H1 (cell line): ENCODE data around the gene SLC25A39.

Experiments
- CEBPB ChIP-seq: IDR thresholded peaks from 2 replicates; pipeline ENCODE4 v1.6.1; 2012; ENCODE audit warnings: low read depth, low read length
- CHD7 ChIP-seq: fragments of 300-600 bp; sonication (generic); IDR thresholded peaks from 2 replicates; pipeline ENCODE4 v1.7.1; 2012; ENCODE audit warnings: low read length, moderate library complexity, mild to moderate bottlenecking, inconsistent platforms; ENCODE audit not compliant: insufficient replicate concordance
- CTCF ChIP-seq, 3 experiments: IDR thresholded peaks; 1 replicate in 2 of 3; 2 replicates in 1 of 3; pipeline versions ENCODE4 v1.5.1 to v1.6.1; 2011; ENCODE audit warnings: low read length in 3 of 3, mild to moderate bottlenecking in 3 of 3, inconsistent platforms in 2 of 3, low read depth in 1 of 3, moderate library complexity in 1 of 3; ENCODE audit not compliant: insufficient read depth in 1 of 3; ENCODE audit errors: control extremely low read depth in 1 of 3
- POLR2AphosphoS5 ChIP-seq: IDR thresholded peaks from 2 replicates; pipeline ENCODE4 v1.6.1; 2011; ENCODE audit warnings: low read depth, low read length
- YY1 ChIP-seq: IDR thresholded peaks from 2 replicates; pipeline ENCODE4 v1.6.1; 2011; ENCODE audit warnings: low read depth, mild to moderate bottlenecking, low read length

- no peak for TF ChIP-seq CHD7
- no peak for TF ChIP-seq CEBPB
- TF ChIP-seq CTCF (IDR thresholded peaks at IDR 0.05; ENCODE audit: control extremely low read depth in 1 of 3, insufficient read depth in 1 of 3, low read depth in 1 of 3, low read length in 3 of 3) = no peak
- no peak for TF ChIP-seq YY1
- no peak for TF ChIP-seq POLR2AphosphoS5
Observed at GRCh38 chr17:44372036-44372435, 47.4 kb upstream of the SLC25A39 start.
